Measurements from ENCODE around the gene ERC2.

DNA sequence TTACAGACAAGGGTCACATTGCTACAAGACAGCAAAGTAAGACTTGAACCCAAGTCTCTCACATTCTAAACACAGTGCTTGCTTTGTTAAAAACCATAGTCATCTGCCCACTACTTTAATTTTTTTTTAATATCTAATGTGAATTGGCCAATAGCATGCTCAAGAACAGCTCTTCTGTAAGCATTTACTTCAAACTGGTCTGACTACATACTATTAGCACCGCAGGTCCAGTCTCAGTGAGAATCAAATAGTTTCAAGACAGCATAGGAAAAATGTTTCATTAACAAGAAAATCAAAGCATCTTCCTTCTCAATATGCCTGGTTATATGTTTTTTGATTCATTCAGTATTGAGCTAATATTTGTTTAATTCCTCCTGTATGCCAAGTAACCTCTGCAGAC is 419.9 kb downstream of the ERC2 start:
- TF ChIP-seq, protein P1, sequence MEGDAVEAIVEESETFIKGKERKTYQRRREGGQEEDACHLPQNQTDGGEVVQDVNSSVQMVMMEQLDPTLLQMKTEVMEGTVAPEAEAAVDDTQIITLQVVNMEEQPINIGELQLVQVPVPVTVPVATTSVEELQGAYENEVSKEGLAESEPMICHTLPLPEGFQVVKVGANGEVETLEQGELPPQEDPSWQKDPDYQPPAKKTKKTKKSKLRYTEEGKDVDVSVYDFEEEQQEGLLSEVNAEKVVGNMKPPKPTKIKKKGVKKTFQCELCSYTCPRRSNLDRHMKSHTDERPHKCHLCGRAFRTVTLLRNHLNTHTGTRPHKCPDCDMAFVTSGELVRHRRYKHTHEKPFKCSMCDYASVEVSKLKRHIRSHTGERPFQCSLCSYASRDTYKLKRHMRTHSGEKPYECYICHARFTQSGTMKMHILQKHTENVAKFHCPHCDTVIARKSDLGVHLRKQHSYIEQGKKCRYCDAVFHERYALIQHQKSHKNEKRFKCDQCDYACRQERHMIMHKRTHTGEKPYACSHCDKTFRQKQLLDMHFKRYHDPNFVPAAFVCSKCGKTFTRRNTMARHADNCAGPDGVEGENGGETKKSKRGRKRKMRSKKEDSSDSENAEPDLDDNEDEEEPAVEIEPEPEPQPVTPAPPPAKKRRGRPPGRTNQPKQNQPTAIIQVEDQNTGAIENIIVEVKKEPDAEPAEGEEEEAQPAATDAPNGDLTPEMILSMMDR (IDR thresholded peaks at IDR 0.05): no peak
- TF ChIP-seq POLR2A (IDR thresholded peaks at IDR 0.05): no peak

Data from ovary (tissue), 3 donors.